GM12865 (cell line): Measurements from ENCODE around the gene MYL12A.

Source experiments
- DNase-seq: peaks from one replicate; pipeline ENCODE4 v3.0.0; 2010; ENCODE audit warnings: low read depth
- H3K4me3 ChIP-seq: 2 replicates; pipeline ENCODE4 v1.5.1; 2011; ENCODE audit warnings: mild to moderate bottlenecking, low read depth, low read length, control low read depth
- CTCF ChIP-seq: IDR thresholded peaks from 2 replicates; pipeline ENCODE4 v1.5.1; 2011; ENCODE audit warnings: low read length, control low read depth, low read depth, inconsistent platforms; ENCODE audit not compliant: insufficient read depth; ENCODE audit errors: missing control alignments

The MYL12A gene

GRCh38 chr18:3262234-3263131 lies 14.9 kb downstream of the MYL12A start:
- H3K4me3 ChIP-seq = peak overlapping the region; percentile 93
- TF ChIP-seq CTCF = no peak
- DNase-seq = peak; percentile 31

DNA sequence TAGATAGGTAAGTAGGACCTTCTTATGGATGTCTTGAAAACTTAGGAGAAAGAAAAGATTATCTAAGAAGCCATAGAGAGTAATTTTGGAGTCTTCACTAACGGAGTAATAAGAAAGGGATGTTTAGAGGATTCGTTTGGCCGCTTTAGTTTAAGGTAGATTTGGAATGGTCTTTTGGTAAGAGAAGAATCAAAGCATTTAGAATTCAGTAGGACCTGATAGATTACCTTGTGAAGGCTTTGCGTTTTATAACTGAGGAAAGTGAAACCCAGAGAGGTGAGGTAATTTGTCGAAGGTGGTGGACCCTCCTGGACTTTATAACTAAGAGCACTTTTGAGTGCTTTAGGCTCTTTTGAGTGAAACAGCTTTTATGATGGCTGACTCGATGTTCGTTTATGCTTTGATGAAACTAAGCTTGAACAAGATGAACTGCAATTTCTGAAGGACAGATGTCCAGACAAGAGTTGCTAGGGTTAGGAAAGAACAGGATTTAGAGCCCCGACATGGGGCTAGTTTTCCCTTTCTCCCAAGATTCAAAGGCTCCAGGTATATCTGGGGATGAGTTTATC lies 15.6 kb downstream of the MYL12A start:
- no peak for TF ChIP-seq CTCF
- peak overlapping the region; percentile 93 for H3K4me3 ChIP-seq

DNA sequence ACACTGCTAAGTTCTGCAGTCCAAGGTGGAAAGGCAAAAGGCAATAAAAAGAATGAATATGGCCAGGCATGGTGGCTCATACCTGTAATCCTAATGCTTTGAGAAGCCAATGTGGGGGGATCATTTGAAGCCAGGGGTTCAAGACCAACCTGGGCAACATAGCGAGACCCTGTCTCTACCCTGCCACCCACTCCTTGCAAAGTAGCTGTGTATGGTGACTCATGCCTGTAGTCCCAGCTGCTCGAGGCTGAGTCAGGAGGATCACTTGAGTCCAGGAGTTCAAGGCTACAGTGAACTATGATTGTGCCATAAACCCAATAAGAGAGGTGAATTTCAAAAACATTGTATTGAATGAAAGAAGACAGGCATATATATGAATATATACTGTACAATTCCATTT lies 16.8 kb downstream of the MYL12A start:
- no peak for TF ChIP-seq CTCF
- H3K4me3 ChIP-seq = no peak overlapping the region; the same call in none of the 2 replicates
- no peak for DNase-seq

More for the DNA sequence above, 15.6 kb downstream of the MYL12A start:
- no peak for DNase-seq

DNA sequence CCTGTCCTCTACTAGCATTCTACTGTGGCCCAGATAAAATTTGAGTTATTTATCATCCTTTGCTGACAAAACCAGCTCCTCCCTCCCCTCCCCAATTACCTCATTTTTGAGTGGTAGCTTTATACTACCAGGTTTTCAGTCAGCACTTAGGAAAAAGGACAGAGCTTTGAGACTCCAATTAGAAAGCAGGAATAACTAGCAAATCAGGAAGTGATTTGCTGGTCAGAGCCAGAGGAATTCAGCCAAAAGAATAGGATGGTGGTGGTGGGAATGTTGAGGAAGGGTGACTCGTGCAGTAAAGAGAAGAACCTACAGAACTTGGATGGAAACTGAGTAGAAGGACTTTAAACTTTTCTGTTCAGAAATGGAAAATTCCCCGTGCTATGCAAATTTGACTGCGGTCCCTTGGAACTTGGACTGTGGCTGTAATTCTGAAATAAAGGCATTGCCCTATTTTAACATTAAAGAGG lies 18.0 kb downstream of the MYL12A start:
- no peak overlapping the region for H3K4me3 ChIP-seq
- no peak for DNase-seq

DNA sequence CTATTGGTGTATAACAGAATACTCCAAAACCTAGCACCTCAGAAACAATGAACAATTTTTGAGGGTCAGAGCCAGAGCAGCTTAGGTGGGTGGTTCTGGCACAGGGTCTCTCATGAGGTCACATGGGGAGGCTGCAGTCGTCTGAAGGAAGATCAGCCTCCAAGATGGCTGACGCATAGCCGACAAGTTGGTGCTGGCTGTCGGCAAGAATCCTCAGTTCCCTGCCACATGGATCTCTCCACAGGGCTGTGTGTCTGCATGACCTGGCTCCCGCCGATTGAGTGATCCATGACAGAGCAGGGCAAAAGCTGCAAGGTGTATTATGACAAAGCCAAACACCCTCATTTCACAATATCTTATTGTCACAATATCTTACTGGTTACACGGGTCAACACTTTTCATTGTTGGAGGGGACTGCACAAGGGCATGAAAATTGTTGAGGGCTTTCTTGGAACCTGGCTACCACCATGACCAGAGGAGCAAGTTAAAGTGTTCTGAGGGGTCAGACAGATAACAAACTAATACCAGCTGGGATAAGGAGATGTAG lies 18.5 kb downstream of the MYL12A start:
- H3K4me3 ChIP-seq = no peak overlapping the region
- no peak for TF ChIP-seq CTCF

More for the DNA sequence above, 18.0 kb downstream of the MYL12A start:
- TF ChIP-seq CTCF = no peak

DNA sequence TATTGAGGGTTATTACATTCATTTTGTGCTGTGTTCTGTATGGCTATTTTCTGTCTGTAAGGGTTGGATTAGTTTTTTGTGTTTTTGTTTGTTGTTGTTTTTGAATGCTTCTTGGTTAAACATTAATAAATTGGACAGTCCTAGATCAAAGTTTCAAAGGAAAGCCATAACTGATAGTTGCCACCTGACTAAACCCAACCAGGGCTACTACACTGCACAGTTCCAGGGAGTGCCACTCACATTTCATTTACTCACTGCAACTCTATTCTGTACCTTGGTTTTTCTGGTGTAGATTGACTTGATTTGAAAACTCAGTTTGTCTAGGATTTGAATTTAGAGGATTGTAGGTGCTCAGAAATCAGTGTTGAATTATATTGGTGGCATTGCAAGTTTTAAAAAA lies 20.7 kb downstream of the MYL12A start:
- TF ChIP-seq CTCF = no peak
- DNase-seq = no peak
- H3K4me3 ChIP-seq = no peak overlapping the region

More for the DNA sequence above, 18.5 kb downstream of the MYL12A start:
- DNase-seq = no peak
